ENCODE data around the gene ABRACL. TPM values are rescaled to one million over a fixed set of nuclear protein-coding genes. Genes with fewer than 3 reads are reported as not detected.

ABRACL gene
- total and polyA plus RNA-seq, 2 of the 4 experiments (the other 2 are of a cell fraction), result 16.0 to 27.9 TPM

GRCh38 chr6:139053382-139053781 lies 24.8 kb downstream of the ABRACL start:
- H3K14ac ChIP-seq (replicated peaks; ENCODE audit: low read depth, low read length), result no peak overlapping the region
- H2AK9ac ChIP-seq (replicated peaks; ENCODE audit: low read depth, low read length, poor library complexity), result no peak overlapping the region
- H3K4ac ChIP-seq (ENCODE audit: low read depth, low read length), result no peak overlapping the region
- ATAC-seq (ENCODE audit: low read depth) (no peak), DNase-seq (no peak)
- H3K18ac ChIP-seq (ENCODE audit: low read depth, low read length), result no peak overlapping the region
- in situ Hi-C loops (cut with MboI; ENCODE audit: low sequenced_read_pairs) (no loop called here), intact Hi-C loops (cut with micrococcal nuclease) (no loop called here), dilution Hi-C loops (cut with HindIII; ENCODE audit: low sequenced_read_pairs, unreplicated experiment) (no loop called here)
- no peak overlapping the region for H3K4me2 ChIP-seq (ENCODE audit: low read depth, low read length)
- H2AK5ac ChIP-seq (ENCODE audit: low read depth, low read length), result no peak overlapping the region
- H3K79me1 ChIP-seq (ENCODE audit: low read depth in 1 of 2, low read length in 2 of 2), result no peaks in the 10 kb centered on the region
- H3K23ac ChIP-seq (ENCODE audit: low read depth, low read length), result no peak overlapping the region
- 67% methylated on average over 1 of the region's 3 CpGs; no CpG with 5 or more reads in 1 of the 2 experiments for WGBS, 2 experiments (ENCODE audit: extremely low coverage in 2 of 2, insufficient read length in 1 of 2)
- H4K91ac ChIP-seq (ENCODE audit: insufficient read depth, low read depth, low read length), result no peak overlapping the region
- H3K9me1 ChIP-seq (ENCODE audit: insufficient read depth, low read length), result no peaks in the 10 kb centered on the region
- H3K56ac ChIP-seq (ENCODE audit: extremely low read depth, insufficient read depth, low read length), result no peak overlapping the region
- peaks cover 21% of the 10 kb centered on the region for H3K27me3 ChIP-seq (ENCODE audit: control insufficient read depth, insufficient read depth, low read length)
- H3K9ac ChIP-seq (ENCODE audit: low read depth, low read length), result no peak overlapping the region
- no peak overlapping the region for H4K8ac ChIP-seq (ENCODE audit: low read depth in 2 of 2, low read length in 2 of 2)
- H4K20me1 ChIP-seq (ENCODE audit: insufficient read depth, low read length), result no peaks in the 10 kb centered on the region
- POLR2A ChIA-PET (ENCODE audit: unreplicated experiment), result no interaction called here
- no peaks in the 10 kb centered on the region for H3K36me3 ChIP-seq (ENCODE audit: control insufficient read depth, insufficient read depth, low read length)
- no peak overlapping the region for H3K4me3 ChIP-seq (ENCODE audit: insufficient read depth, low read depth, low read length)
- no peak overlapping the region for H2AFZ ChIP-seq (replicated peaks; ENCODE audit: low read length, poor library complexity)
- BruUV-seq (replicated peaks), result no TSS peak
- H2BK20ac ChIP-seq (ENCODE audit: low read depth, low read length), result no peak overlapping the region
- no peak overlapping the region for H2BK120ac ChIP-seq (ENCODE audit: low read depth, low read length)
- TF ChIP-seq POLR2A (IDR thresholded peaks at IDR 0.05; ENCODE audit: low read depth, low read length) (no peak), CHD1 (IDR thresholded peaks at IDR 0.05; ENCODE audit: low read depth, low read length) (no peak), BHLHE40 (IDR thresholded peaks at IDR 0.05; ENCODE audit: low read depth, low read length) (no peak), CTCF (conservative IDR thresholded peaks at IDR 0.05; ENCODE audit: low read depth, low read length) (no peak), MXI1 (IDR thresholded peaks at IDR 0.05; ENCODE audit: borderline replicate concordance, low read depth, low read length) (no peak), ELK1 (IDR thresholded peaks at IDR 0.05; ENCODE audit: borderline replicate concordance, low read depth, low read length) (no peak), RAD21 (IDR thresholded peaks at IDR 0.05; ENCODE audit: low read length) (no peak), MAFK (IDR thresholded peaks at IDR 0.05; ENCODE audit: low read depth, low read length) (no peak), RCOR1 (IDR thresholded peaks at IDR 0.05; ENCODE audit: insufficient replicate concordance, low read length) (no peak), CEBPB (IDR thresholded peaks at IDR 0.05; ENCODE audit: low read depth, low read length) (no peak), SMC3 (IDR thresholded peaks at IDR 0.05; ENCODE audit: low read depth, low read length) (no peak)
- no peaks in the 10 kb centered on the region for H3K9me3 ChIP-seq (ENCODE audit: control insufficient read depth, insufficient read depth, low read length)
- no peak overlapping the region for H2BK15ac ChIP-seq (ENCODE audit: low read depth, low read length)
- H3K27ac ChIP-seq (ENCODE audit: insufficient read depth, low read length), result no peak overlapping the region
- no peak overlapping the region for H4K5ac ChIP-seq (ENCODE audit: low read depth, low read length)
- H3K4me1 ChIP-seq (ENCODE audit: control insufficient read depth, insufficient read depth, low read length), result no peaks in the 10 kb centered on the region
- CTCF ChIA-PET, result no interaction called here
- no peak overlapping the region for H2BK5ac ChIP-seq (ENCODE audit: low read depth, low read length, poor library complexity, severe bottlenecking)

All from IMR-90 (cell line).